Measurements from ENCODE around the gene TRAF3IP3.
"Not testable (repeated sequence)": the region's sequence is repeated elsewhere in the genome, so short reads cannot be mapped to it uniquely, and the experiment has no call there.

The TRAF3IP3 gene

GRCh38 chr1:209786146-209786545, 30.3 kb downstream of the TRAF3IP3 start:
- no peak for TF ChIP-seq CTCF (IDR thresholded peaks at IDR 0.05; ENCODE audit: insufficient read depth, low read depth, low read length, missing control alignments)
- H3K4me3 ChIP-seq (ENCODE audit: low read length) = no peak overlapping the region
- DNase-seq (ENCODE audit: low read depth) = peak; percentile 33

- H3K4me3 ChIP-seq (ENCODE audit: low read length) = no peak overlapping the region
- TF ChIP-seq CTCF (IDR thresholded peaks at IDR 0.05; ENCODE audit: insufficient read depth, low read depth, low read length, missing control alignments) = no peak
- DNase-seq (ENCODE audit: low read depth) = no peak
Measured at GRCh38 chr1:209787551-209787950, 31.7 kb downstream of the TRAF3IP3 start.

- H3K4me3 ChIP-seq (ENCODE audit: low read length) = no peak overlapping the region
- peak; percentile 36 for DNase-seq (ENCODE audit: low read depth)
- no peak for TF ChIP-seq CTCF (IDR thresholded peaks at IDR 0.05; ENCODE audit: insufficient read depth, low read depth, low read length, missing control alignments)
Measured at GRCh38 chr1:209789245-209789644, 33.4 kb downstream of the TRAF3IP3 start.

- no peak for DNase-seq (ENCODE audit: low read depth)
- no peak overlapping the region for H3K4me3 ChIP-seq (ENCODE audit: low read length)
- TF ChIP-seq CTCF (IDR thresholded peaks at IDR 0.05; ENCODE audit: insufficient read depth, low read depth, low read length, missing control alignments) = no peak
Measured at GRCh38 chr1:209790286-209791193, 34.7 kb downstream of the TRAF3IP3 start.

GRCh38 chr1:209791920-209792319, 36.1 kb downstream of the TRAF3IP3 start:
- DNase-seq (ENCODE audit: low read depth) = peak; percentile 67
- no peak for TF ChIP-seq CTCF (IDR thresholded peaks at IDR 0.05; ENCODE audit: insufficient read depth, low read depth, low read length, missing control alignments)
- H3K4me3 ChIP-seq (ENCODE audit: low read length) = no peak overlapping the region

GRCh38 chr1:209793711-209794110, 37.9 kb downstream of the TRAF3IP3 start:
- not testable (repeated sequence) for H3K4me3 ChIP-seq (ENCODE audit: low read length); DNase-seq (ENCODE audit: low read depth)

GRCh38 chr1:209797978-209798639, 42.3 kb downstream of the TRAF3IP3 start:
- no peak for DNase-seq (ENCODE audit: low read depth)
- peak; percentile 49 for TF ChIP-seq CTCF (IDR thresholded peaks at IDR 0.05; ENCODE audit: insufficient read depth, low read depth, low read length, missing control alignments)
- no peak overlapping the region for H3K4me3 ChIP-seq (ENCODE audit: low read length)

All from epithelial cell of esophagus (primary cell).